PFSK-1 (cell line): ENCODE results near the gene IRF4.

Experiments
- FOXP2 ChIP-seq: optimal IDR thresholded peaks from 2 replicates; pipeline ENCODE3; 2011; ENCODE audit warnings: borderline replicate concordance, control low read depth, inconsistent platforms; ENCODE audit not compliant: insufficient read depth; ENCODE audit errors: extremely low read length, extremely low read depth
- POLR2AphosphoS5 ChIP-seq: IDR thresholded peaks from 2 replicates; pipeline ENCODE4 v1.6.1; 2012; ENCODE audit warnings: low read depth, mild to moderate bottlenecking, control low read depth, low read length, moderate library complexity
- SIN3A ChIP-seq: IDR thresholded peaks from 2 replicates; pipeline ENCODE4 v1.6.1; 2012; ENCODE audit warnings: mild to moderate bottlenecking, low read length, moderate library complexity, borderline replicate concordance; ENCODE audit not compliant: insufficient read depth

DNA sequence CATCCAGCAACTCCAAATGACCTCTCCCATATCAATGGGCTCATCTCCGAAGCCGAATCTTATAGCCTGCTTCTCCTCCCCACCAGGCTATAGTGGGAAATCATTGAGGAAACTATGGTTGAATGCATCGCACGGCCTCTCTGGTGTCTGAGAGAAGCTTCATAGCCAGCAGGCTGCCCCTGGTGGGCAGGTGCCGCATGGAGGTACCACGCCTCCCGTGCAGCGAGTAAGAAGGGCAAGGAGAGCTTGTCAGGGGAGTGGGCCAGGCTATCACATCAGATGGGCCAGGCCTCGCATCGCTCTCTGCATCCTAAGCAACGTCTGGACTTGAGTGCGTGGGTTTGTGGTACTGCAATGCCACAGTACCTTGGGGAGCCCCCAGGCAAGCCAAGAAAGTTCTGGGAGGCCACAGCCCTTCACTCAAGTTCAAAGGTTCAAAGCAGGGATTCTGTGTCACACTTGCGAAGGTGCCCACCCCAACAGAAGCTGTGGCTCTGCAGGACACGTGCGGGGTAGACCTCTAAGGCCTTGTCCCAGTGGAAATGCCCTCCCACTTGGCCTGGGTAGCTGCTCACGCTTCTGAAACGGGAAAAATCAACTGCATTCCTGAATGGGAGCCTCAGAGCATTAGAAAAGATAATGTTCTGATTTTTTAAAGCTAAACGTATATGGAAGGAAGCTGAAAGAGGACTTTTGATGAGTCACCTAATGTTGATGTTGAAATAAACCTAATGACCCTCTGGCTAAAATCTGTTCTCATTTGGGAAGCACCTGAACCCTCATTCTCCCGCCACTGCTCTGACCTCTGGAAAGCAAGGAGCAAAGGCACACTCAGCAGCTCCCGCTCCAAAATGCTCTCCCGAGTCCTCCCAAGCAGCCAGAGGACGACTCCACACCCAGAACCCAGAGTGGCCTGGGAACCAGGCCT lies 8.4 kb upstream of the IRF4 start:
- TF ChIP-seq POLR2AphosphoS5, result no peak
- no peak for TF ChIP-seq SIN3A
- TF ChIP-seq FOXP2, result no peak
